ENCODE data around the gene KLF4.

GRCh38 chr9:107464516-107464915 lies 25.1 kb downstream of the KLF4 start:
- TF ChIP-seq CTCF (IDR thresholded peaks at IDR 0.05) (no peak), POLR2A (IDR thresholded peaks at IDR 0.05) (no peak)
